Stimulated activated CD4-positive, alpha-beta T cell treated with anti-CD3 and anti-CD28 coated beads, Interleukin-4, amount 100 ng/mL, for 1 hour (primary cell): Measurements from ENCODE around the gene SLC12A8.

ENCODE experiments used
- DNase-seq: peaks from one replicate; pipeline ENCODE4 v3.0.0-alpha.2; 2020

Gene SLC12A8

DNA sequence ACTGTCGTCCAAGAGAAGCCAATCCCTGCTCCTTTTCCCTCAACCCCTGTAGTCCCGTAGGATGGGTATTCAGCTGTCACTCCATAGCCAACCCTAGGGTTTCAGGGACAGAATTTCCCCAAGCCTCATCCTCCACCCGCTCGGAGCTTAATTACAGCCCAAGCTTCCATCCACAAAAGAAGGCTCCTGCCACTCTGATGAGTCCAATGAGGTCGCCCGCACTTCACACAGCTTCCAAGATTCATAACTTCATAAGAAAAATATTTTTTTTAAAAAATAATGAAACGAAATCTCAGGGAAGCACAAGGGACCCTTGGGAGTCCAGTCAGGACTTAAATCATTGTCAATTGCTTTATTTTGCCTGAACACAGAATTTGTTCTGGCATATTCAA is 75.6 kb downstream of the SLC12A8 start:
- DNase-seq = no peak

DNA sequence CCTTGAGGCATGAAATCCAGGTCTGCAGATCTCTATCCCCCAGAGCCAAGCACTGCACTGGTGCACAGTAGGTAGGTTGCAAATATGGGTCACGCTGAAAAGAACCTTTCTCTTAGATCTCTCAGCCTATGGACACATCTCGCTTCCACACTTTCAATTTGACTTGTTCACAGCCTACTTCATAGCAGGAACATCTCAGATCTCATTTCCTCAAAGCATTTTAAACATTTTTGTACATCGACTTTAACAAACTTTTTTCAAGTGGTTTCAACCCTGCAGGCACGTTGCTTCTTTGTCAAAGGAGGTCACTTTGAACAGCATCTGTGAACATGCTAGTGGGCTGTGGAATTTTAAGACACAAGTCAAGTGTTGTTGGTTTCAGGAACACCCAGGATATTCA is 76.0 kb downstream of the SLC12A8 start:
- DNase-seq = no peak

DNA sequence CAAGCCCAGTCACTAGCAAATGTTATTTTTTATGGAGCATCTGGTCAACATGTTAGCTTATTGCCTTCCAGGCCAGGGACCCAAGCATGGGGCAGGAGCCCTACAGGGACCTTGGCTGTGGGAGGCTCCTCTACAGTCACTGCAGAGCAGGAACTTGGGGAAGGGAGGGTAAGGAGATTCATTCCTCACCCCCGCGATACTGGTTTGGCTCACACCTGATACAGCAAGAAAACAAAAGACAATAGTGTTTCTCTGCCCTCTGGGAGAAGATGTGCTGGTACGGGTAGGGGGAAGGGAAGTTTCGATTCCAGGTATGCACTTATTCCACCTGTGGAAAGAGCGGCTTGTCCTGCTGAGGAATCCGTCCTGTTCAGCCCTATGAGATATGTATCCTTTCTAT is 77.6 kb downstream of the SLC12A8 start:
- DNase-seq = no peak

DNA sequence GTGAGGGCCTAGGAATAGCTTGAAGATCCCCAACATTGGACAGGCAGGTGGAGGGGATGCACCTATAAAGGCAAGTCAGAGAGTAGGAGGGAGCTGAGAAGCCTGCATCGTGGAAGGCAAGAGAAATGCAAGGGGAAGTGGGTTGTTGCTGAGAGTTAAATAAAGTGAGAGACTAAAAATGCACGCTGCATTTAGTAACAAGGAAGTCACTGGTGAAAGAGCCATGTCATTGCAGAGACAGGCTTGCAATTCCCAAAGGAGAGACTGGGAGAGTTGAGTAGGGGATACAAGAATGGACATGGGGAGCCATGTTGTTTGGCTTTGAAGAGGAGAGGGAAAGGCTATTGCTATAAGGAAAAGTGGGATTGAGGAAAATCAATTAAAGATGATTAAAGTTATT is 79.7 kb downstream of the SLC12A8 start:
- DNase-seq = no peak

DNA sequence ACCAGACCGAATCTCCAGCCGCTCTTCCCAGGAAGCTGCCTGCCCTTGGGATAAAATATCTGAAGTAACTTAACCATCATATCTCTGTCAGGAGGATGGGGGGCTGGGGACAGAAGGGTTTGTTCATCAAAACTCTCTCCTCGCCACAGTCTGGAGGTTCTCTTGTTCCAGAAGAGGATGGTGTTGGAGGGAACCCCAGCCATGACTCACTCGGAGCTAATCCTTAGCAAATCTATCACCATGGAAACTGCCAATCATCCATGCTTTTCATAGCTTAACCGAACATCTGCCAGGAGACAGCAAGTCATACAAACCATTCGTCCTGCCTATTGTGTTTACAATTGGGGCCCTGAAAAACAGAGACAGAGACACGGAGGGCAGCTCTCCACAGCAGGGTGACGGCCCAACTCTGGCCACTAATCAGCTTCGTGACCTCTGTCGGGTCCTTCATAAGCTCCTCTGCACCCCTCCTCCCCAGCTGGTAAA is 83.0 kb downstream of the SLC12A8 start:
- DNase-seq = no peak

DNA sequence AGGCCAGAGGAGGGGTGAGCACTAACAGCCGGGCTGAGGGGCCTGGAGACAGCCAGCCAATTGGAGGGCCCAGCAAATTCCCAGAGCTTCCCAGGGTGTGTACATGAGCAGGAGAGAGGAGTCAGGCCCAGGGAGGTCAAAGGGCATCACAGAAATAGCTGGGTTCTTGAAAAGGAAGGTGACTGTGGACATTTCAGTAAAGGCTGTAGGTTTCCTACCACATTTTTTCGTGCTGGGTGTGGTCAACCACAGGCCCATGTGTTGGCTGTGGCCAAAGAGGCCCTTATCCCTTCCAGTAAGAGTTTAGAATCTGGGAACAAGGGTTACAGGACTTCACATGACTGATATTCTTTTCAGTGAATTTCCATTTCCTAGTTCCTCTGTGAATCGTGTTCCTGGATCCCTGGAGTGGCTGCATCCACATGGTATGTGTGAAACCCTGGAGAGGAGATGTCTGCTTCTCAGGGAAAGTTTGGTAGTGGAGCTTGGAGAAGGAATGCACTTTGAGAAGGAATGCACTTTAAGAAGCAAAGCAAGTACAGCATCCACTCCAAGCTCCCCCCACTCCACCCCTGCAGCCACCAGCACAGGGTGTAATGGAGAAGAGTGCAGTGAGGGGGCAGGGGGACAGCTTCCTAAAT is 83.6 kb downstream of the SLC12A8 start:
- no peak for DNase-seq

DNA sequence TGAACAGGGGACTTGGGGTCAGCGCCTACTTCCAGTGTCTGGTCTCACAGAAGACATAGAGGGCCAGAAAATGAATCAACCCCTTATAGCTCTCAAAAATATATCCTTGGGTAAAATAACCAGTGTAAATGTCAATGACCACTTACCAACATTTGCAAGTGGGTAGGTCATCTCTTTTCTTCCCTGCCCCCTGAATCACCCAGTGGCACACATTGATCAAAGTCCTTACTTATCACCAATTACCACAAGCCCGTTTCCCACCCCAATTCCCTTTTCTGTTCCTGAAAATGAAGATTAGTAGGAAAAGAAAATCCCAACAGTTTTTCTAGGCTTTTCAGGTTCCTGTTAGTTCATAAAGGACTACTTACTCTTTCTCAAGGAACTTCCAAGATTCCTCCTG is 86.2 kb downstream of the SLC12A8 start:
- no peak for DNase-seq

DNA sequence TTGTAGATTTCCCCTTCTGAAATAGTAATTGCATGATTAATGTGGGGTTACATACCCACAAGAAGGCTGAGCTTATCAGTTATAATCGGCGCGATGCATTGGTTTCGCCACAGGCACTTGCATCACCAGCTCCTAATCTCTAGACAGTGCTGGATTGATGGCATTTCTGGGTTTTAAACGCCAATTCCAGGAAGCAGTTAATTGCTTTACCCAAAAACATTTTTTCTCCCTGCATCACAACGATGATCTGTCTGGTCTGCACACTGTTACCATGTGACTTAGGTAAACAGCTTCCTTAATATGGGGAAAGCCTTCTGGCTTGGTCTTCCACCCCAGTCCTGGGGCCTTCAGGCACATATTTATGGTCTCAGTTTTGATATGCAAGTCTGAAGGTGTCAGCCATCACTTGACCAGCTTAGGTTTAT is 86.7 kb downstream of the SLC12A8 start:
- no peak for DNase-seq

DNA sequence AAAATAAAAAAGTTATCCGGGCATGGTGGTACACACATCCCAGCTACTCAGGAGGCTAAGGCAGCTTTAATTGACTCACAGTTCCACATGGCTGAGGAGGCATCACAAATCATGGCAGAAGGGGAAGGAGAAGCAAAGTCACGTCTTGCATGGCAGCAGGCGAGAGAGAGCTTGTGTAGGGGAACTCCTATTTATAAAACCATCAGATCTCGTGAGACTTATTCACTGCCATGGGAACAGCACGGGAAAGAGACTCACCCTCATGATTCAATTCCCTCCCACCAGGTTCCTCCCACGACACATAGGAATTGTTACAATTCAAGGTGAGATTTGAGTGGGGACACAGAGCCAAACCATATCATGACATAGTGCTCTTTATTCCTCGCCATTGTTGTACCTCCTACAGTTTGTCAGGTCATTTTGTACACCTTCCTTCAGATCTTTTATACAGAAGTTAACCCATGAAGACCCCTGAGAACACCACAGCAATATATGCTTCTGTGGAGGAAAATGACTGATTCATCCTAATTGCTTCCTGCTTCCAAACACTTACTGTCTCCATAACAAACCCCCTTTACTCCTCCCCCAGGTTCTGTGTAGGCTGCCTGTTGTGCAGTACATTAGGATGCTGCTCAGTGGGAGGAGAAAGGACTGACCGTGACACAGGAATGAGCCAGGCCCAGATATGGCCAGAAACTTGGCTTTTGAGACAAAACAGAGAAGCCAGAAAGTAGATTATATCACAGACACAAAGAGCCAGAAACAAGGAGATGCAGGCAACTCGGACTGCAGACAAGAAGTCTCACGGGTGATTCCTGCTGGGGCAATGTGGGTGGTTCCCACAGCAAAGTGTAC is 88.9 kb downstream of the SLC12A8 start:
- no peak for DNase-seq

DNA sequence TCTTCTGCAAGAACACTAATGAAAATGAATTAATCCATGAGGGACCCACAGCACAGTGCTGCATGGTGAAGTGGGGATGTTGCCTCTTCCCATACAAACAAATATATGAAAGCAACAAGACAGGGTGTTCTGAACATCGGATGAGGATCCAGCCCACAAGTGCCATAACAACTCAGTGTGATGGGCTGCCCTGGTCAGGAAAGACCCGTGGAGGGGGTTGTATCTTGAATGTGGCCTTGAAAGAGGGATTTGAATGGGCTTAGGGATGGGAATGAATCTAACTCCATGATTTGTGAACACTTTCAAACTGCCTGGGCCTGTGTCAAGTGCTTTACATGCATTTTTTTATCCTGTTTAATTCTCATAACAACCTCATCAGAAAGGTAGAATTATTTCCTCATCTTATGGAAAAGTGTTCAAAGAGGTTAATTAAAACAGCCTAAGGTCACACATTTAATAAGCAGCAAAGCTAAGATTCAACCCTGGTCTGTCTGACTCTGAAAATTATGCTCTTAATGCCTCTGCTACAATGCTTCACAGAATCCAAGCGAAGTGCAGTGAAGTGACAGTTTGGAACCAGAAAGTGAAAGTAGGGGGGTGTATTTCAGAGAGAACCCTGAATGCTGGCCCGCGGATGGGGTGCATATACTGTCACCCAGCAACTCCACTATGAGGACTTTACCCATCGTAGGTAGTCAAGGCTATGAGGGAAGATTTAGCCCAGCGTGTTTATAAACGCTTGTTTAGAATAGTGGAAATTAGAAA is 91.1 kb downstream of the SLC12A8 start:
- peak; percentile 23 for DNase-seq

DNA sequence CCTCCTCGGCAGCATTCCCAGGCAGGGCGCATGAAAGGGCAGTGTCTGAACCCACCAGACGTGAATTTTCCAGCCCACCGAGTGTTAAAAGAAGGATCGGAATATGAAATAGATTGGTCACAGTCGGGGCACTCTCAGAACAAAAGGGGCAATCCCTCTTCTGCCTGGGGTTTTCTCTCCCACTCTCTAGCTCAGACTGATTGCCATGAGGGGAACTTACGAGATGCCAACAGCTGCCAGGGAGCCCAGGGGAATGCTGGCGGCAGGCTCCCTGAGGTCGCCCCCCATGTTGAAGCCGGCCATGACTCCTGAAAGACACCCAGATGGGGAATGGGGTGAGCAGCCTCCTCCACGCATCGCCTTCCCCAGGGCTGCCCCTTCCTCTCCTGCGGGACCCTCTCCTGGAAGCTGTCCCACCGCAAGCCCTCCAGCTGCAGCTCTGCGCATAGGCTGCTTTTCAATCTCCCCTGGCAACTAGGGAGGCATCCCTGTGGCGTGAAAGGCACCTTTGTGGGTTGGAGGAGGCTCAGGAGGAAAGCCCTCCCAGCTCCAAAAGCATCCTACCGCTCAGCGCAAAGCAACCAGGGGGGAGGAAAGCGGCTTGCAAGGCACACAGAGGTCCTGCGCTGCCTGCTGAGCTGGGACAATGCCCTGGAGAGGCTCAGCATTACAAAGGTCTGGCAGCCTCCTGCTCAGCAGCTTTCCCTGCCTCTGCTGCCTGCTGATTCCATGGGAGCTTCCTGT is 92.0 kb downstream of the SLC12A8 start:
- DNase-seq = no peak

DNA sequence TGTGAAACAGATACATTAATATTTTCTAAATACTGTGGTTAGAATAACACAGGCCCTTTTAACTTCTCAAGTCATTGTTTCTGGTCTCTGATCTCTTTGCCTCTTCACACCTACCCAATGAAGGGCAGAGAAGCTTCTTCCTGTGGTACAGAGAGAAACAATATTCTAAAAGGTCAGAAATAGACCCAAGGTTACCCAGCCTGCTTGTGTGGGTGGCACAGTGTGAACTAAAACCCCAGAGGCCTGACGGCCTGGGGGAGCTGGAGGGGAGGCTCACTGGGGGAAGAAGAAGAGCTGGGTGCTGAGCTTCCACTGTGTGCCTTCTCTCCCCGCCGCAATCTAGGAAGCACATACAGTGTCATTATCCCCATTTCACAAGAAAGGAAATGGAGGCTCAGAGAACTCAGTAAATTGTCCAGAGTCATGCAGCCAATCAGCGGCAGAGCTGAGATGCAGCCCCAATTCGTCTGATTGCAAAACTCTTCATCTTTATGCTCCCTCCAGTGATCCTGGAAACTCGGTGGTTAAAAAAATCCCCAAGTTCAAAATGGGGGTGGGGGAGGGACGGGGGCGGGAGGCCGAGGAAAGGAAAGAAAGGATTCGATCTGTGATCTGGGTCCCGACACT is 92.7 kb downstream of the SLC12A8 start:
- DNase-seq = no peak

DNA sequence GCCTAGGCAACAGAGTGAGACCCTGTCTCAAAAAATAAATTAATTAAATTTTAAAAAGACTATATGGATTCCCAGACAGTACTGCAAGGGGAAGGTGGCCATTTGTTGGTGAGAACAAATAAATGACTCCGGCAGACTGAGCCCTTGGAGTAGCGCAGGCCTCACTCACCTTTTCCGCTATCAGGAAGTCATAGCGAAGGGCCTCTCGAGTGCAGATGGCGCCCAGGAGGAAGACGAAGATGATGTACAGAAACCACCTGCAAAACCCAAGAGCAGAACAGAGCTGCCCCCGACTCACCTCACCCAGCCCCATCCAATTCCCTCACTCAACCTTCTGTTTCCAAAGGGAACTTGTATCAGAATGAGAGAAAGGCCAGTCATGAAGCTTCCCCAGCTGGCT is 93.9 kb downstream of the SLC12A8 start:
- DNase-seq = no peak

DNA sequence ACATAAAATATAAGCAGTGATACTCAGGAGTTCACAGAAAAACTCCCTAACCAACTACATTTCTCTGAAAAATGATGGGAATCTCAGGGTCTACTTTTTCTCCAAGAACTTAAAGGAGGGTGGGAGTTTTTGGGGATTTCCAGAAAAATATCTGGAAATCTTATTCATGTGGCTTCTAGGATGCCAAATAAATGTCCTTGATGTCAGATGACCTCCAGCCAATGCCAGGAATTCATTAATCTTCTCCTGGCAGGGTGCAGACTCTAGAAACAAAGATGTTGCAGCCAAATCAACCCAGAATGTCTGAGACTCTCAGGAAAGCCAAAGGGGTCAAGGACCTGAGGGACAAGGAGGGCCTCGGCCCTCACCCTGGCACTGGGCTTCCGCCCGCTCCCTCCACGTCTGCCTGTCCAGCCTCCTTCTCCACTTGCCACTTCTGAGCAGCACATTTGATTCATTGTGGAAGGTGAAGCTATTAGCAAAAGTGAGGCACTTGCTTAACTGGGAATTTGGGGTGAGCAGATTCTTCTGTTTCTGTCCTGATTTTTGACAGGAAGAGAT is 94.8 kb downstream of the SLC12A8 start:
- no peak for DNase-seq

DNA sequence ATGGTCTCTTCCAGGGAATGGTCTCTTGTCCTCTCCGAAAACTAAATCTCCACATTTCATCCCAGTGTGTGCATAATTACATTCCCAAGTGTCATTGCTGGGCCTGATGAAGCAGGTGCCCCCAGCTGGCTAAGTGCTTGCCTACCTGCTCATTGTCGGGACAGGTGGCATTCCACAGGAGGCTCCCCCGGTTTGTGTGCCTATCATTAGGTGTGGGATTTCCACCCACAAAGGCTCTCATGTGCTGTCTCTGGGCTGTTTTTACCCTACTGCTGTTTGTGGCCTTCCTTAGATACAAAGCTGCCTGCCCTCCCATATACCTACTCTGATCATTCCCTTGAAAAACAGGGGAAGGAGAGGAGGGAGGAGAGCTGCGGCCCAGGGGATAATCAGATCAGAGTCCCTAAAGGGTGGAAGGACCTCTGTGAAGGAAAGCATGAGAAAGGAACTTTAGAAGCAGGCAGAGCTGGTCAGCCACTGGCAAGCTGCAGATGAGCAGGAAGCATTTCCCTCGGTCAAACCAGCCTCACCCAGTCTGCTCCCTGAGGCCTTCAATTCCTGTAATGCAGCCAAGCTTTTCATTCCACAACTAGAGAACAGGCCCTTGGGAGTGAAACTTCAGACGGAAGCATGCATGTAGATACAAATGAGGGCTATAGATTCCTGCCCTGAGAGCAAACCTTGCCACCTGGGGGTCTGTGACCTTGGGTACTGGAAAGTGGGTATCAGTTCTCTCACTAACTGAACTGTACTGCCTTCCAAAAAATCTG is 96.1 kb downstream of the SLC12A8 start:
- no peak for DNase-seq

DNA sequence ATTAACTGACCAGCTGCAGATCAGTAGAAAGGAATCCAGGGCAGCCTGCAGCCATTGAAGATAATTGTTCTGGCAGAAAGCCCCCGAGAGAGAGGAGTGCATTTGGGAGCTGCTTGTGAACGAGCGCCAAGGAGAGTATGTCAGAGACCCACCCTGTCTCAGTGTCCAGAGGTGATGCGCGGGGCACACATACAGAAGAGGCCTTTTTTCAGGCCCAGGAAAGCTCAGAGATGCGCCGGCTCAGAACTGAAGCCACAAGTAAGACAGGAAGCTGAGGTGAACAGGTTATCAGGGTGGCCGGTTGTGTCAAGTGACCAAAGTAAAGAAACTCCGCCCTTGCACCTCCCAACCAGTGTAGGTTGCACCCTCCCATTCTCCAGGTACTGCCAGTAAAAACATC is 96.9 kb downstream of the SLC12A8 start:
- DNase-seq = no peak

DNA sequence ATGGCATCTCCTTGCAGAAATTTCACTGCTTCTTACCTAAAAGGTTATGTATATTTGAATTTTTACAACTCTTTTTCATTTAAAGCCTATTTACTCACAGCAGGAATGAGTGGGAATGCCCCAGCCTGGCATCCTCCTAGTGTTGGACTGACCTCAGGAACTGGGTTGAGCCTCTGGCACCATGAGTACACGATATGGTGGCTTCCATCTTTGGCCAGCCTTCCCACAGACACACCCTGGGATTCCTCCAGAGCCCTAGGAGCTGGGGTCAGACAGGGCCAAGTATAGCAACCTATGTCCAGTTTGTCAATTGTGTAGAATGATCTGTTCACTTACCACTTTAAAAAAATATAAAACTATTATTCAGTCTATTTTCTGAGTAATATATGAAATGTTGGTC is 99.6 kb downstream of the SLC12A8 start:
- DNase-seq = no peak

DNA sequence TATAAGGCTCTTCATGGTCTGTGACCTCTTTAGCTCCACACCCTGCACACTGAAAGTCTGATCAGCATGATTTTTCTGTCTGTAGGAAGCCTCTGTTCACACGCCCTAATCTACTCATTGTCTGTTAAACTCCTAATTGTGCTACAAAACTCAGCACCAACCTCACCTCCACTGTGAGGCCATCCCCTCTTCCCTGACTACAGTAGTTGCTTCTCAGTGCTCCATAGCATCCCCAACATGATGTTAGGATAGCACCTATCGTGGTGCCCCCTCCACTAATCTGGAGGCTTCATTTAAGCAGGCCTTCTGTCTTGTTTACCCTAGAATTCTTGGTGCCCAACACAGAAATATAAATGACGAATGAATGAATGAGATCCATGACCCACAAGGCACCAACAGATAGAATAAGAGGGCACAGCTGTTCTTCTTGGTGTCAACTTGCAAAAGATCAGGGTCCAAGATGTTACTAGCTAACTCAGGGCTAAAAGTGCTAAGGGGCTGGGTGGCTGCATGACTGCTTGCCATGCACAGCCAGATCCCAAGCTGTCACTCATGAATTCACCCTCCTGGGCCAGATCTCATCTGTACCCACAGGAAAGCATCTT is 101.6 kb downstream of the SLC12A8 start:
- DNase-seq = no peak

DNA sequence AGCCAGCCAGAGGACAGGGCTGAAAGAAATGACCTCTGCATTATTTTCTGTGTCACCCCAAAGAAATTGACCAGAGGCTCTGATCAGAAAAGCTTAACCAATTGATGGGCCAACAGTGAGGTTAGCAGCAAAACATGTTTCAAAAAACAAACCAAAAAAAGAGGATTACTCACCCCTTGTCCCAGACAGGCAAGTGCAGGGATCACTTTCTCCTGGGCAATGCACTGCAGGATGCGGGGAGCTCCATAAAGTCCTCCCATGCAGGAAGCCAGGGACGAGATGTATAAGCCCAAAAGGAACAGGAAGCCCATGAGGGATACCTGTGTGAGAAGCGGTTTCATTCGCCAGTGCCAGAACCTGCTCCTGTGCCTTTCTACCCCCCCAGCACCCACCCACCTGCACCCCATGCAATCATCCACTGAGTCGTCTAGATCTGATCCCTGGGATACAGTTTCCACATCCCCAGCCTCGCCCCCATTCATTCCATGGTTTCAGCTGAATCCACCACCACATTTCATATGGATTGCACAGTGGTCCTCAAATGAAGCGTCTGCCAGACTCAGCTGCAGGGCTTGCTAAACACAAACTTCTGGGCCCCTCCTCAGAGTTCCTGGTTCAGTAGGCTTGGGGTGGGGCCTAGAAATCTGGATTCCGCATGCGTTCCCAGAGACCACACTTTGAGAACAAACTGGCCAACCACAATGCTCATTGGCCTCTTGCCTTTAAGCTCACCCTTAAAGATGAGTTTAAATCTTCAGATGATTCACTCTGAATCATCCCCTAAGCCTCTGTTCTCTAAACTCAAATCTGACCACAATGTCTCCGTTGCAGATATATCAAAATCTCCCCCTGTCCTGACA is 102.3 kb downstream of the SLC12A8 start:
- DNase-seq = no peak

DNA sequence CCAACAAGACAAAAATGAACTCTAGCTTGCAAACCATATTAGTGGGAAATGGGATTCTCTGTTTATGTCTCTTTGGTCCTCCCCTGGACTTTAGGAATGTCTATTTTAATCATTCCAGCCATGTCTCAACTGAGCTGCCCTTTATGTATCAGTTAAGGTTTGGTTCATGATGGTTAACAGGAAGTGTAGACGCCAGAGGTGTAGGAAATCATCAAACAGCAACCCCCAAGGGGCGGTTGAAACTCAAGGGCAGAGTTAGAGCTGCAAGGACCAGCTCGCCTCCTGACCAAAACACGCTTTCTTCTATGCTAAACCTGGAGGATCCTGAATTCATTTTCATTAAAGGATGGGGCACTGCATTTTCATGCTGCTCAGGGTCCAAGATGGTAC is 103.0 kb downstream of the SLC12A8 start:
- DNase-seq = no peak
